Activated CD4-positive, alpha-beta T cell treated with anti-CD3 and anti-CD28 coated beads, Interleukin-2, amount 10 ng/mL, durations not matched to agents 7 days and 5 days (primary cell): ENCODE data around the gene POLR2J2. TPM values are rescaled to one million over a fixed set of nuclear protein-coding genes. Genes with fewer than 3 reads are reported as not detected.
A peak's percentile ranks its signal among the peaks of the same experiment; 100 is the strongest.
"Not testable (repeated sequence)": the region's sequence is repeated elsewhere in the genome, so short reads cannot be mapped to it uniquely, and the experiment has no call there.

ENCODE experiments used
- CTCF ChIA-PET: fragments of 350-600 bp; sonication (Branson Sonifier 250); formaldehyde crosslinking; loops from one replicate; lab custom pipeline; 2021; ENCODE audit warnings: antibody characterized with exemption; lab: Charles Lee
- POLR2A ChIA-PET: fragments of 350-600 bp; sonication (Branson Sonifier 250); formaldehyde crosslinking; loops from one replicate; lab custom pipeline; 2021; ENCODE audit warnings: antibody characterized with exemption; lab: Charles Lee
- DNase-seq: peaks from one replicate; pipeline ENCODE4 v3.0.0-alpha.2; 2020
- H3K27ac Mint-ChIP-seq: one replicate; pipeline ENCODE4 v1.8.0; 2021; ENCODE audit warnings: mild to moderate bottlenecking, moderate library complexity, mixed read lengths
- H3K27me3 Mint-ChIP-seq: one replicate; pipeline ENCODE4 v1.8.0; 2021; ENCODE audit warnings: mixed read lengths
- H3K36me3 Mint-ChIP-seq: one replicate; pipeline ENCODE4 v1.8.0; 2021; ENCODE audit warnings: low read depth, mixed read lengths
- H3K4me1 Mint-ChIP-seq: one replicate; pipeline ENCODE4 v1.8.0; 2021; ENCODE audit warnings: mixed read lengths
- H3K4me3 Mint-ChIP-seq: one replicate; pipeline ENCODE4 v1.8.0; 2021; ENCODE audit warnings: mild to moderate bottlenecking, moderate library complexity, mixed read lengths
- H3K9me3 Mint-ChIP-seq: one replicate; pipeline ENCODE4 v1.8.0; 2021; ENCODE audit warnings: mixed read lengths
- total RNA-seq, 2 experiments: library from RNA; stranded (reverse); gene quantifications; one replicate each; pipeline ENCODE4 v1.2.3, GENCODE V29; 2021

POLR2J2 gene
- total RNA-seq = 10 to 100 TPM; 36.6 to 37.4 TPM

DNA sequence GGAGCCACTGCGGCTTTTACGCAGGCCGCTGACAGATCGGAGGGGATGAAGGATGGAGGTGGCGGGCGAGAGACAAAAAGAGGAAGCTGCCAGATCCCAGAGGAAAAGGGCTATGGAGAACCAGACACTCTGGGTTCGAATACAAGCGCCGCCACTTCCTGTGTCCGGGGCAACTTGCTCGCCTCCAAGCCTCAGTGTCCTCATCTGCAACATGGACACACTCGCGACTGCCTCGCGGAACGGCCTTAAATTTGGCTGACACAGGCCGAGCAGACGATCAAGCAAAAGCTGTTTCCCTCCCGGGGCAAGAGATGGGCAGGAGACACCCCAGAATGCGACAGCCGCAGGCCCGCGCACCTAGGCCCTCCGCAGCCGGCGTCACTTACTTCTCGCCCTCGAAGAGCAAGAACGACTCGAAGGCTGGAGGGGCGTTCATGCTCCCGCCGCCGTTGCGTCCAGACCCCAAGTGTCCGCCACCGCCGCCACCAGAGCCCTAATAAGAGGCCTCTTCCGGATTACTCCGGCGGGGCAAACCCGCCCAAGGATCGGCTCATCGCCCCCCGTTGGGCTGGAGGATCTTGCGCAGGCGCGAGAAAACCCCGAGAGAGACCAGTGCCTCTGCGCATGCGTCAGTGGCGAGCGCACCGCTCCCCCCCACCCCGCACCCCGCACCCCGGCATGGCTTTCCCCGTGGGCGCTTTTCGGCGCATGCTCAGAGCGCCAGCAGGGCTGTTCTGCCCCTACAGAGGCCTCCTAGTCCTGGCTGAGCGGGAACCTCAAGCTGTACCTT lies at the start of gene POLR2J2:
TSS of gene POLR2J2 (minus strand) at position 498 of the 790 bp plus-strand sequence. CDS start at position 436, 62 bp downstream.
- H3K9me3 Mint-ChIP-seq, CTCF ChIA-PET, POLR2A ChIA-PET, H3K4me1 Mint-ChIP-seq, H3K36me3 Mint-ChIP-seq, H3K27me3 Mint-ChIP-seq: not testable (repeated sequence)
- DNase-seq = peak; percentile 99
- Mint-ChIP-seq H3K4me3 (peak within 1 kb of the TSS; percentile 91), H3K27ac (peak within 1 kb of the TSS; percentile 93)

DNA sequence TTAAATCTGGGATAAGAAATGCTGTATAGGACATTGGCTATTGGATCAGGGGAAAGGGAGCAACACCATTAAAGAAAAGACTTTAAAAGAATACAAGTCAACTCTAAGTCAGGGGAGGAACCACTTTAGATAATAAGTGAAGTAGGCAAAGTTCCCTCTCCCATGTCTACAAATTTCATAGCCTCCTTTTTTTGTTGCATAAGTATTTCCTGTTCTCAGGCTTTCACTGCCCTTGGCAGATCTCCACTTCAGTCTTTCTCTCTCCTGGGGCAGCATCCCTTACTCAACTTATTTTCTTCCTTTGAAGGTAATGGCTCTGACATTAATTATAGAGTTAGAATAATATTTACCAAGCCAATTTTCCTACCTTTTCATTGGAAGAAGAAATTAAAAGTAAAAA lies 47.0 kb upstream of the POLR2J2 start:
- POLR2A ChIA-PET = not testable (repeated sequence)

DNA sequence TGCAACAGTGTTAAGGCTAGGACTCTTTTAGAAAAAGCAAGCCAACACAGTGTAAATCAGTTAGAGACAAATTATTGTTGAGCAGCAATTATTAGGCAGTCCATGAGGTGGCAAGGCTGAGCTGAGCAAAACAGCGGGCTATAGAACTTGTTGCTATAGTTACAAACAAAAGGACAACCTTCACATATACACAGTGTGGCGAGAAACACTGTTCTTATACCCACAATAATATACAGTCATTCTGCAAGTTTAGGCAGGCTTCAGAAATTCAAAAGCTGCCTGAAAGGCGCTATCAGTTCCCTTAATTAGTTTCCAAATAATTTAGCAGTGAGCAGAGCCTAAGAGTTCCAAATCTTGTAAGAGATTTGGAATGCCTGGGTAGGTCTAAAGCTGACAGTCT lies 44.3 kb upstream of the POLR2J2 start:
- POLR2A ChIA-PET, CTCF ChIA-PET, H3K4me3 Mint-ChIP-seq, H3K27me3 Mint-ChIP-seq, H3K9me3 Mint-ChIP-seq, H3K36me3 Mint-ChIP-seq, DNase-seq, H3K27ac Mint-ChIP-seq: not testable (repeated sequence)
- peaks cover 28% of the 10 kb centered on the region for H3K4me1 Mint-ChIP-seq

More for the DNA sequence above, 47.0 kb upstream of the POLR2J2 start:
- CTCF ChIA-PET, H3K4me3 Mint-ChIP-seq, H3K27ac Mint-ChIP-seq, H3K9me3 Mint-ChIP-seq, H3K36me3 Mint-ChIP-seq, DNase-seq: not testable (repeated sequence)
- Mint-ChIP-seq H3K4me1 (peaks cover 12% of the 10 kb centered on the region), H3K27me3 (peaks cover 11% of the 10 kb centered on the region)

DNA sequence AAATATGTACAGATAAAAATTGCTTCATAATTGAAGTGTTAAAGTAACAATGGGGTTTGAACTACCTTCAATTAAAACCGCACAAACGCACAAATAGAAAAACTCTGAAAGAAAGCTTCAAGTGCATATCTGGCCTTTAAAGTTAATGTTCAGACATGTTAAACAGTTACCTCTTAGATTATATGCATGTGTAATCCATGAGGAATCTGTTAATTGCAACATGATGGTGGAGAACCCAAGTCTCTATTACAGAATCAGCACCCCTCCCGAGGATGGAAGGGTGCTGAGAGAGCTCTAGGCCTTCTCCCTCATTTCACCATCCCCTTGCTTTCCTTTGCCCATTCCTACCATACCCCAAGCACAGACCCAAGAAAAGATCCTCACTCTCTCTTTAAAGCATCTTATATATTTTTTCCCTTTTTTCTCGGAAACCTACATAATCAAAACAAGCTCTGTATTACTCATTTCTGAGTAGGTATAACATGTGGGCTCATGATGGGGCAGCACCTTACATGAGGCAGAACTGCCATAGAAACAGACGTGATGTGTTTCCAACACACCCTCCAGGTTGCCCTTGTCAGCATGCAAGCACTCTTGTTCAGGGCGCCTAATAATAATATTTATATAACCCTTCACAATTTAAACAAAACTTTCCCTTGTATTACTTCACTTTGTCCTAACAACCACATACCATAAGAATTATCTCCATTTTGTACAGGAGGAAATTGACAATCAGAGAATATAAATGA lies 43.5 kb upstream of the POLR2J2 start:
- not testable (repeated sequence) for H3K27me3 Mint-ChIP-seq, H3K36me3 Mint-ChIP-seq

DNA sequence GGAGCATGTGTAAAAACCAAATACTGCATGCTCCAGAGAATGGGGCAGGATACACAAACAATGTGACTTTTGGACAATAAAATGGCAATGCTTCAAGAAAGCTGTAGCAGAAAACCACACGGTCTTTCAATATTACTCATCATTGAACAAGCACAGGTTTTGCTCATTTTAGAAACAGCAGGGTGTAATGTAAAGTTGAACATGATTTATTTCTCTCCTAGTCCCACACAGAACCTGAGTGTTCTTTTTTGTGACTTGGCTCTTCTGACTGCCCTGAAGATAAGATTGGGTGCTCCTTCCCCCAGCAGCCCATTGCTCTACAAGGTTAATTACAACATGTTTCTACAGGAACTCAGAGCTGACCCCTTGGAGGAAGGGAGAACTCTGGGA lies 42.2 kb upstream of the POLR2J2 start:
- H3K27me3 Mint-ChIP-seq, H3K9me3 Mint-ChIP-seq, H3K36me3 Mint-ChIP-seq, CTCF ChIA-PET, DNase-seq, POLR2A ChIA-PET: not testable (repeated sequence)
- Mint-ChIP-seq H3K4me3 (peak overlapping the region; percentile 37), H3K27ac (peak overlapping the region; percentile 93), H3K4me1 (peaks cover 28% of the 10 kb centered on the region)

More for the DNA sequence above, 43.5 kb upstream of the POLR2J2 start:
- POLR2A ChIA-PET, CTCF ChIA-PET, H3K9me3 Mint-ChIP-seq, H3K4me3 Mint-ChIP-seq, DNase-seq, H3K27ac Mint-ChIP-seq: not testable (repeated sequence)
- peaks cover 28% of the 10 kb centered on the region for H3K4me1 Mint-ChIP-seq

DNA sequence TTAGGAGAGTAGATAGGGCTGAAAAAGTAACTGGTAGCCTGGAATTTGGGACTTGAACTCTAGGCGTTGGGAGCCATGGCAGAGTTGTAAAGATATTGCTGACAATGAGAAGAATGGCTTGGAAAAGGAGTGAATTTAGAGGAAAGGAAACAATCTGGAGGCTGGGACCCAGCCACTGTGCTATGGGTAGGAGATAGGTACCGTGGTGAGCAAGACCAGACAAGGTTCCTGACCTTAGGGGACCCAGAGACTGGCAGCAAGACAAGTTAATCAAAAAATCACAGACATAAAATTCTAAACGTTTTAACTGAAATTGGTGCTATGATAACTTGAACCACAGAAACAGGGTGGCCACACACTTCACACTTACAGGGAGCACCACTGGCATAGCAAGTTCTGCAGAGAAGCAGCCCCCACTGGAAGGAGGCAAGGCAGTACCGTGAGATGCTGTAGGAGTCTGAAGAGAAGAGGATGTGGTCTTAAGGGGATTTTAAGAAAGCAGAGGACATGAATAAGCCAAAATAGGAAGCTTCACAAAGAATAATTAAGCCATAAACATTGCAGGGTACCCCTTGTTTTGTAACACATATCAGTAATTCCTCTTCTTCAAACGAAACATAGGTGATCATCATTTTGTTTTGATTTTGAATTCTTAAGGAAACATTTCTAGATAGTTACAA lies 41.7 kb upstream of the POLR2J2 start:
- CTCF ChIA-PET, H3K36me3 Mint-ChIP-seq, H3K27me3 Mint-ChIP-seq, POLR2A ChIA-PET, H3K9me3 Mint-ChIP-seq: not testable (repeated sequence)
- peaks cover 27% of the 10 kb centered on the region for H3K4me1 Mint-ChIP-seq
- peak overlapping the region; percentile 37 for H3K4me3 Mint-ChIP-seq
- H3K27ac Mint-ChIP-seq = peak overlapping the region; percentile 93
- peak; percentile 42 for DNase-seq

DNA sequence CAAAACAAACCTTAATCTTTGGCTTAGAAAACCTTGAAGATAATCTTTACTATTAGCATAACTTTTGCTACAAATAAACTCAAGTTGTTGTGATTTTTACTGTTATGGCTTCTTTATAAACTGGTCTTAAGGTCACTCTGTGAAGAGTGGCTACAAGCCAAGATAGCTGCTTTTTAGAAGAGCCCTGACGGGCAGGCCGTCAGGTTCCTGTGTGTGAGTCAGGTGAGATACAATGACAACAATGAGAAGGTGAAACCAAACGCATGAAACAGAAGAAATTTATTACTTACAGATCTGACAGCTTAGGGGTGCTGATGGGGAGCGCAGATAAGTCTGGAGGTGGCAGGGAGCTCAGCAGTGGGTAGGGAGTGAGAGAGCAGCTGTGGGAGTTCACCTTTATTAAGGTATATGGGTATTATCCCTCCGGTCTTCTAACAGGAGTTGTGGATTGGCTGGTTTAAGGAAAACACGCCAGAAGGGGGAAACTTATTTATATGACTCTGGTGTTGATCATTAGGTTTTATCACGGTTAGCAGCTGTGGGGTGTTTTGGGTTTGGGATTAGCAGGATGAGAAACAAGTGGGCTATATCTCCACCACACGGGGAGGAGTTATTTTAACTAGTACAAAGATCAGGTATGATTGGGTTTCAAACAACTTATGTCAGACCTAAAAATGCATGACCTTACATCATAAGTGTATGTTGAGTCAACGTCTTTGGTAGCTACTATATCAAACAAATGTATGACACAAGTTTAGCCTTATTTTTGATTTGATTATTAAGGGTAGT lies 27.7 kb upstream of the POLR2J2 start:
- H3K27me3 Mint-ChIP-seq = peaks cover 13% of the 10 kb centered on the region
- H3K4me1 Mint-ChIP-seq, H3K4me3 Mint-ChIP-seq, H3K9me3 Mint-ChIP-seq, DNase-seq, H3K27ac Mint-ChIP-seq, CTCF ChIA-PET, POLR2A ChIA-PET, H3K36me3 Mint-ChIP-seq: not testable (repeated sequence)

DNA sequence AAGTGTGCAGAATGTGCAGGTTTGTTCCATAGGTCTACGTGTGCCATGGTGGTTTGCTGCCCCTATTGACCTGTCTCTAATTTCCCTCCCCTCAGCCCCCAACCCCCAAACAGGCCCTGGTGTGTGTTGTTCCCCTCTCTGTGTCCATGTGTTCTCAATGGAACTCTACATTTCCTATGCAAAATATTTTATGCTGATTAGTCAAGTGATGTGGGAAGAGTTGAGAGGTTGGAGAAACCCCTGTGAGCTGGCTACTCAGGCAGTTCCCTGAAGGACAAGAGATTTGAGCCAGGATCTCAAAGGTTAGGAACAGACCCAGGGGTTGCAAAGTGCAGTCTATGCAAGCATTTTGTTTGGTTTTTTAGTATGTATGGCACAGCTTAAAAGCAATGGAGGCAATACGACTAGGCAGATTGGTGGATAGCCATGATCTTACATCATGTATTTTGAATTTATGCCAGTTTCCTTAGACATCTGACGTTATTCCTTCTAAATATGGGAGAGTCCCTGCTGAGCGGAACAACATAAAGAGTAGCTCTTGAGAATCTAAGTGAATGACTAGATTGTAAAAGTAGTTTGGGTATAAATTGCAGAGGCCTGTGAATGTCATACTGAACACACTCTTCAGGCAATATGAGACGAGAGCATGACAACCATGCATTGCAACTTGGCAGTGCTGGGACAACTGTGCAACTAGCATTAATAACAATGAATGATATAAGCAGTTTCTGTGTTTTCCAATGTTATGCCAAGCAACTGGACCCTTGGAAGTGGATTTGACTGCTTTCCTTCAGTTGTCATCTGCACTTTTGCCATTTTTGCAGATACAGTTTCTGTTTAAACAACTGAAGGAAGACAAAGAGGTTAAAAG lies 26.4 kb upstream of the POLR2J2 start:
- H3K9me3 Mint-ChIP-seq, H3K4me3 Mint-ChIP-seq, DNase-seq, H3K4me1 Mint-ChIP-seq, H3K27ac Mint-ChIP-seq, CTCF ChIA-PET, H3K36me3 Mint-ChIP-seq, POLR2A ChIA-PET: not testable (repeated sequence)
- peaks cover 13% of the 10 kb centered on the region for H3K27me3 Mint-ChIP-seq

DNA sequence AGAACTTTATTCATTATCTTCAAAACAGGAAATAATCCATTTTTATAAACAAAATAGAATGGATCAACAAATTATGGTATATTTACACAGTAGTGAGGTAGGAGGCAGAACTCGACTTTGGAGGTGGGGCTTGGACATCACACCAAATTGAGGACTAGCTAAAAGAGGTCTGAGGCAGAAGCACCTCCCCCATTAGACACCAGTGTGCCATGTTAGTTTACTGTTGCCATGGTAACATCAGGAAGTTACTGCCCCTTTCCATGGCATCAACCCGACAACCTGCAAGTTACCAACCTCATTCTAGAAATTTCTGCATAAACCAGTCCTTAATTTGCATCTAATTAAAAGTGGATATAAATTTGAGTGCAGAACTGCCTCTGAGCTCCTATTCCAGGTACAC lies 24.5 kb upstream of the POLR2J2 start:
- H3K27me3 Mint-ChIP-seq, H3K9me3 Mint-ChIP-seq, POLR2A ChIA-PET, H3K4me1 Mint-ChIP-seq, DNase-seq, H3K4me3 Mint-ChIP-seq, H3K27ac Mint-ChIP-seq, H3K36me3 Mint-ChIP-seq, CTCF ChIA-PET: not testable (repeated sequence)

DNA sequence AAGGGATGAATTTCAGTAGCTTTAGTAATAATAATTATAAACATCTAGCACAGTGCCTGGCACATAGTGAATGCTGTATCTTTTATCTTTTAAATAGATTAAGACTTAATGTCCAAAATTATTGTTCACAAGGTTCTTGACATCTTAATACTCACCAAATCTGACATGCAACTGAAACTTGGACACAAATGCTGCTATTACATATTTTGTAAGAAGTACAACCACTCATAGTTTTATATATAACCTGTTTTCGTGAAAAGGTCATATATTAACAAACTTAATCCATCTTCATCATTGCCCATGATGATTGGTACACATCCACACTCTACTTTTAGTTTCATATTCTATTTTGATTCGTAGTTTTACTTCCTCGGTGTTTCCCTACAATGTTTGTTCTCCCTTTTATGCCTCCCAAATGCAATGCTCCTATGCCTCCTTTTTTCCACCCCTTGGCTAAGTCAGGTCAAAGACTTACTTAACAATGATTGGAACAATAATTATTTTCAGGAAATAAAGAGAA lies 23.6 kb upstream of the POLR2J2 start:
- H3K4me3 Mint-ChIP-seq, DNase-seq, CTCF ChIA-PET, POLR2A ChIA-PET, H3K9me3 Mint-ChIP-seq, H3K27ac Mint-ChIP-seq, H3K4me1 Mint-ChIP-seq, H3K27me3 Mint-ChIP-seq, H3K36me3 Mint-ChIP-seq: not testable (repeated sequence)

DNA sequence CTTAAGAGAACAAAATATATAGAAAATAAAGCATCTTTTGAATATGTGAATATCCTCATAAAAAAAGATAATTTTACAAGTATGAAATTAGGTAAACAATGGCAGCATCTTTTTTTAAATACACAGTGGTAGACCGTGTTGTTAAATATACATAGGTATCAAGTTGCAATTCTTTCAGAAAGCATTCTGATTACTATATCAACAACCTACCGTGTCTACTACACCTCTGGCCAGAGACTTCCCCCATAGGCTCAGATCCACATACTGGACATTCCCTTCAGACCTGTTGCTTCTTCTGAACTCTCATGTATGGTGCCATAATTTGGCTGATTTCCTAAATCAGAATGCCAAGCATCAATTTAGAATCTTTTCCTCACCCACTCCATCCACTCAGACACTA lies 22.5 kb upstream of the POLR2J2 start:
- CTCF ChIA-PET, H3K4me3 Mint-ChIP-seq, DNase-seq, H3K36me3 Mint-ChIP-seq, H3K9me3 Mint-ChIP-seq, POLR2A ChIA-PET, H3K4me1 Mint-ChIP-seq, H3K27me3 Mint-ChIP-seq, H3K27ac Mint-ChIP-seq: not testable (repeated sequence)

DNA sequence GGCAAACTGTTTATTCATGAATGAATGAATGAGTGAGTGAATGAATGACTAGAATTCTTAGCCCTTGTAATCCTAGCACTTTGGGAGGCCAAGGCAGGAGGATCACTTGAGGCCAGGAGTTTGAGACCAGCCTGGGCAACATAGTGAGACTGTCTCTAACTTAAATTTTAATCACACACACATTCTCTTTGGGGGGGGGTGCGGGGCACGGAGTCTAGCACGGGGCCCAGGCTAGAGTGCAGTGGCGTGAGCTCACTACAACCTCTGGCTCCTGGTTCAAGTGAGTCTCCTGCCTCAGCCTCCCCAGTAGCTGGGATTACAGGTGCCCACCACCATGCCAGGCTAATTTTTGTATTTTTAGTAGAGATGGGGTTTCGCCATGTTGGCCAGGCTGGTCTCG lies 19.1 kb upstream of the POLR2J2 start:
- CTCF ChIA-PET, POLR2A ChIA-PET, H3K9me3 Mint-ChIP-seq, H3K4me1 Mint-ChIP-seq, H3K27me3 Mint-ChIP-seq, H3K27ac Mint-ChIP-seq, H3K4me3 Mint-ChIP-seq, DNase-seq, H3K36me3 Mint-ChIP-seq: not testable (repeated sequence)
